HG03565 (cell line): ENCODE results near the gene S100P.
A peak's percentile ranks its signal among the peaks of the same experiment; 100 is the strongest.
"Not testable (repeated sequence)": the region's sequence is repeated elsewhere in the genome, so short reads cannot be mapped to it uniquely, and the experiment has no call there.

Source experiments
- ATAC-seq: cut with Tn5 transposase; IDR thresholded peaks from one replicate; pipeline ENCODE4 v1.9.1; 2021; ENCODE audit warnings: mild to moderate bottlenecking, moderate library complexity; ENCODE audit not compliant: unreplicated experiment

The S100P gene

DNA sequence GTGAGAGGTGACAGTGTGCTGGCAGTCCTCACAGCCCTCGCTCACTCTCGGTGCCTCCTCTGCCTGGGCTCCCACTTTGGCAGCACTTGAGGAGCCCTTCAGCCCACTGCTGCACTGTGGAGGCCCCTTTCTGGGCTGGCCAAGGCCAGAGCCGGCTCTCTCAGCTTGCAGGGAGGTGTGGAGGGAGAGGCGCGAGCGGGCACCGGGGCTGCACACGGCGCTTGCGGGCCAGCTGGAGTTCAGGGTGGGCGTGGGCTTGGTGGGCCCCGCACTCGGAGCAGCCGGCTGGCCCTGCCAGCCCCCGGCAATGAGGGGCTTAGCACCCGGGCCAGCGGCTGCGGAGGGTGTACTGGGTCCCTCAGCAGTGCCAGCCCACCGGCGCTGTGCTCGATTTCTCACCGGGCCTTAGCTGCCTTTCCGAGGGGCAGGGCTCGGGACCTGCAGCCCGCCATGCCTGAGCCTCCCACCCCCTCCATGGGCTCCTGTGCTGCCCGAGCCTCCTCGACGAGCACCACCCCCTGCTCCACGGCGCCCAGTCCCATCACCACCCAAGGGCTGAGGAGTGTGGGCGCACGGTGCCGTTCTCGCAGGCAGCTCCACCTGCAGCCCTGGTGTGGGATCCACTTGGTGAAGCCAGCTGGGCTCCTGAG lies 21.0 kb upstream of the S100P start:
- ATAC-seq, result not testable (repeated sequence)

GRCh38 chr4:6673191-6673659 lies 20.5 kb upstream of the S100P start:
- ATAC-seq, result not testable (repeated sequence)

DNA sequence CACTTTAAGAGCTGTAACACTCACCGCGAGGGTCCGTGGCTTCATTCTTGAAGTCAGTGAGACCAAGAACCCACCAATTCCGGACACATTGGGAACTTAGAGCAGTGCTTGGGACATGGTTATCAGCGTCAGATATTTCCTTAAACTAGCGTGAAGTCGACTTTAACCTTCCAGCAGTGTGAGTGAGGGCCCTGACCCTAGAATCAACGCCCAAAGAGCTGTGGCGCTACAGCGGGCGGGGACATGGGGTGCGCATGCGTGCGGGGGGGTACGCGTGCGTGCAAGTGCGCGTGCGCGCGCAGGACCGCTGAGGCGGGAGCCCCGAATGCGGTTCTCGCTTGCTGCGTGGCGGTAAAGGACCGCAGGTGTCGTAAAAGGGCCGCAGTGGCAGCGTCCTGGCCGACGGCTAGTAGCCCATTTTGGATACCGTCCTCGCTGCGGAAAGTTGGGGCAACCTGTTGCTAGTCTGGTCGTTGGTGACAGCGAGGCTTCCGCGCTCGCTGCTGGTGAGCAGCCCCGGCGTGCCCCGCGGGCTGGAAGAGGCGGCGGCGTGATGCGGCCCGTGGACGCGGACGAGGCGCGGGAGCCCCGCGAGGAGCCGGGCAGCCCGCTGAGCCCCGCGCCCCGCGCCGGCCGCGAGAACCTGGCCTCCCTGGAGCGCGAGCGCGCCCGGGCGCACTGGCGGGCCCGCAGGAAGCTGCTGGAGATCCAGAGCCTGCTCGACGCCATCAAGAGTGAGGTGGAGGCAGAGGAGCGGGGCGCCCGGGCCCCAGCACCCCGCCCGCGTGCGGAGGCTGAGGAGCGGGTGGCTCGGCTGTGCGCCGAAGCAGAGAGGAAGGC lies 19.8 kb upstream of the S100P start:
- peak; percentile 73 for ATAC-seq

DNA sequence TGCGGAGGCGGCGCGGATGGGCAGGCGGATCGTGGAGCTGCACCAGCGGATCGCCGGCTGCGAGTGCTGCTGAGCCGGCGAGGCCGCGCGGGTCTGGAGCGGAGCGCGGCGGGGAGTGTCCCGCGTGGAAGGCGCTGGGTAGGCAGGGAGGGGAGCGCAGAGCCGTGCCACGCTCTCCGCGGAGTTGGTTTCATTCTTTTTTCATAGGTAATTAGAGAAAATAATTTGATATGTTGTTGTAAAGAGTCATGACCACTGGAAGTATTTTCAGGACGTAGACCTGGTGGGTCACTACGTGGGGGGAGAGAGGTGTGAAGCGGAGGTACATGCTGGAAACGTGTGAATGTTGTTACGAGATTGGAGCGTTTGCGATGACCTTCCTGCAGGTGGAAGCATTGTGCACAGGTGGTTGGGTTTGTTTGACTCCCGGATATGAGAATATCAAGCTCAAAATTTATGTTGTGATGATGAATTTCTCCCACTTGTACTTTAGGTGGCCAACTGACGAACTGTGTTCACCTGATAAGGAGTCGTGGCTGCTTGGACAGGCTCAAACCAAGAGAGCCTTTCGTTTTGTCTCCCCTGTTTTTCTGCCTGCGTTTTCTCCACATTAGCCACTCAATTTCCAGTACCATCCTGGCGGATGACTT lies 19.1 kb upstream of the S100P start:
- ATAC-seq, result peak; percentile 35

GRCh38 chr4:6676722-6677558 lies 16.7 kb upstream of the S100P start:
- ATAC-seq, result no peak

DNA sequence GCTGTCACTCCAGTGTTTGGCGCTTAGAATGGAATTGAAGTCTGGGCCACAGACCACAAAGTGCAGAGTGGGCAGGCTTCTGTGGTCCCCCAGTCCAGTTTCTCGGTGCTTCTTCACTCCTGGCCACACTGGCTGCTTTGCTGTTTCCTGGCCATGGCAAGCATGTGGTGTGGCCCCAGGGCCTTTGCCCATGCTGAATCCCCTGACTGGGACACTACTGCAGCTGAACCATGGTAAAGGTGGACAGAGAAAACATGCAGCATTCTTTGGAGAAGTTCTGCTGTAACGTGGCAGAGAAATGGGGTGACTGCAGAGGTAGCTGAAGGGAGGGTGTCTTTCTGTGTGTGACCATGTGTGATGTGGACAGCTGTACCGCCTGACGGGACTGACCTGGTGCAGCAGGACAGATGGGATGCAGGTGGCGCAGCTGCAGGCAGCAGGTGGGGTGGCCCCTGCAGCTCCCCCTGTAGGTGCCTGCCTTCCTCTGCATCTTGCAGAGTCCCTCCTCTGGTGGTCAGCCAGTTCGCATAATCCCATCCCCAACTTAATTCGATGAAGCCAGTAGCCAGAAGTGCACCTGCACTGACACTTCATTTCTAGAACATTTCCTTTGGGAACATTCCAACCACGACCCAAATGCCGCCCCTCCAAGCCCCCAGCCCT lies 13.2 kb upstream of the S100P start:
- no peak for ATAC-seq

DNA sequence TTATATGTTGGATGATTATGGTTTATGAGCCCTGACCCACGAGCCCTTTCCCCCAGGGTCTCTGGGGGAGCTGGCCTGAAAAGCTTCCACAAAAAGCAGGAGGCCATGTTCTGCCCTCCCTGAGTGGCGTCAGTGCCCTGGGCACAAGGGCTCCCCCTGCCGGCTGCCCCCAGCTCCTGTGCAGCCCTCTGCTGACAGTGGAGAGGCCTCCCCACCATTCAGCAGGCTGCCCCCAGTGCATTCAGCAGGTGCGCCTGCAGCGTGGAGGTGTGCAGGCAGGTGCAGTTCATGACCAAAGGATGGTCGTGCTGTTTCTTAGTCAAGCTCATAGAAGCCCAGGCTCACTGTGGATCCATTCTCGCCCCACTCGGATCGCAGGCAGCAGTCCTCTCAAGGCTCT lies 12.5 kb upstream of the S100P start:
- ATAC-seq, result no peak

DNA sequence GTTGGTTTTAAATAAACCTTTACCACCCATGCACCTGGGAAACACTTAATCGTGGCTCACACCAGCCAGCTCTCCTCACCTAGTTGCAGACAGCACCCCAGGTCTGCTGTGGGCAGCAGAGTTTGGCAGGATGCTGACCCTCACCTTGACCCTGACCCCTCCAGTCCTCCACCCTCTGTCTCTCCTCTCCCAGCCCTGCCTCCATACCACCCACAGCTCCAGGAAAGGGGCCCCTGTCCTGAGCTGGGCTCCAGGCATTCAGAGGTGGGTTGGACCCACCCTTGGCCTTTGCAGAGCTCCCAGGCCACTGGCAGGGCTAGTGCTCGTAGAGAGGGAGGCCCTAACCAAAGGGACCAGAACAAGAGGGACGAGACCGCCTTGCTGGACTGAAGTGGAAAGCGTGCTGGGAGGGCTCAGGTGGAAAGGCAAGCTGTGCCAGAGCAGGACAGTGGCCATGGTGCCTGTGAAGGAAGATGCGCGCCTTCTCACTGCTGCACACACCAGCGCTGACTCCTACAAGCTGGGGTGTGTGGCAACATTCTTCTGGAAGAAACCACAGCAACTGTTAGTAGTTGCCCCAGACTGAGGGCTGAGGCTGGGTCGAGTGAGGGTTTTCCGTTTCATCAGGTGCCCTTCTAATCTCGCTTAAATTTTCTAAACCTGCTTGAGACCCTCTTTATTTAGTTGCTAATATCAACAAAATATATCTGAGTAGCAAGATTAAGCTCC lies 10.7 kb upstream of the S100P start:
- ATAC-seq, result no peak

- no peak for ATAC-seq
These were observed 9.0 kb upstream of the S100P start for GRCh38 chr4:6684656-6685055.

DNA sequence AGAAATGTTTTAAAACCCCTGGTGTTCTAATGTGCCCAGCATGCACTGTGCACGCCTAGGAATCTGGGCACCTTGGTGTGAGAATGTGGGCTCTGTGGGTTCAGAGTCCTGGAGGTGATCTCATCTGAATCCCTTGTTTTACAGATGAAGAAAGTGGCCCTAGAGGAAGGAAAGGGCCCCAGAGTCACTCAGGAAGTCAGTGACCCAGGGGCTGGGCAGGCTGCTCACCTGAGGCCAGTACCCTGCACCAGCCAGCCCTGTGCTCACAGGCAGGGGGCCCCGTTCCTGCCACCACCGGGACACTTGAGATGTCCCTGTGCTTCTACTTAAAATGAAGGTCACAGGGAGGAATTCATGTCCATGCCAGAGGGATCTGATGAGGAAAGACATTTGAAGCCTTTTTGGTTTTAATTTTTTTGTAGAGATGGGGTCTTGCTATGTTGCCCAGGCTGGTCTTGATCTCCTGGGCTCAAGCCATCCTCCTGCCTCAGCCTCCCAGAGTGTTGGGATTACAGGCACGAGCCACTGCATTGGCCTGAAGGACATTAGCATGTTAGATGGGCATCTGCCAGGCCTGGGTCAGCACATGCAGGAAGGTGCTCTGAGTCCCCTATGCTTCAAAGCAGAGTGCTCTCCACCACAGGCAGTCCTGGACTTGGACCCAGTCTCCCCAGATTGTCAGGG lies 7.4 kb upstream of the S100P start:
- no peak for ATAC-seq

DNA sequence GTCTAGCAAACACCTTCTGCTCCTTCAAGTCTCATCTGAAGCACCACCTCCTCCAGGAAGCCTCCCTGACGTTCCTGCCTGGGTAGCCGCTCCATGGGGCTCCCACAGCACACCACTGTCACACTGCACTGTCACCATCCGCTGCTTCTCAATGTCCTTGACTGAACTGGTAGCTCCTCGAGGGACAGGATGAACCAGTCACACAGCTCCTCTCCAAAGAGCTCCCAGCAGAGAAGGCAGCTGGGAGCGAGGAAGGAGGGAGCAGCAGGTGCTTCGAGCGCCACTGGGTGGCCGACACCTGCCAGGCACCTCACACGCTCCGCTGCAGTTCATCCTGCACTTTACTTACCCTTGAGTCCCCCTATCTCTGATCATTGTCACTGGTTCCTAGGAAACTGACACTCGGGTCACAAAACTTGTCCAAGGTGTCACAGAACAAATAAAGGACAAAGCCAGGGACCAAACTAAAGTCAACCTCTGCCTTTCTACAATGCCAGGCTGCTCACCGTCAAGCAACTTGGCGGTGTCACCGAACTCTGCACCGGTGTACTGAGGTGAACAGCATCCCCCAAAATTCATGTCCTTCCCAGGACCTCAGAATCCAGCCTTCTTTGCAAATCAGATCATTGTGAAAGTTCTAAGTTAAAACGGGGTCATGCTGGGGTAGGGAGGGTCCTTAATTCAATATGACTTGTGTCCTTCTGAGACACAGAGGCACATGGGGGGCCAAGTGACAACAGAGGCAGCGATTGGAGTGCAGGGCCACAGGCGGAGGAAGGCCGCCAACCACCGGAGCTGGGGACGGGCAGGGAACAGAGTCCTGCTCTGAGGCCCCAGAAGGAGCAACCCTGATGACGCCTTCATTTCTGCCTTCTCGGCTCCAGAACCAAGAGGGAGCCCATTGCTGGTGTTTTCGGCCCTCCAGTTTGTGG lies 5.5 kb upstream of the S100P start:
- ATAC-seq, result no peak

GRCh38 chr4:6688879-6689505 lies 4.7 kb upstream of the S100P start:
- peak; percentile 69 for ATAC-seq

DNA sequence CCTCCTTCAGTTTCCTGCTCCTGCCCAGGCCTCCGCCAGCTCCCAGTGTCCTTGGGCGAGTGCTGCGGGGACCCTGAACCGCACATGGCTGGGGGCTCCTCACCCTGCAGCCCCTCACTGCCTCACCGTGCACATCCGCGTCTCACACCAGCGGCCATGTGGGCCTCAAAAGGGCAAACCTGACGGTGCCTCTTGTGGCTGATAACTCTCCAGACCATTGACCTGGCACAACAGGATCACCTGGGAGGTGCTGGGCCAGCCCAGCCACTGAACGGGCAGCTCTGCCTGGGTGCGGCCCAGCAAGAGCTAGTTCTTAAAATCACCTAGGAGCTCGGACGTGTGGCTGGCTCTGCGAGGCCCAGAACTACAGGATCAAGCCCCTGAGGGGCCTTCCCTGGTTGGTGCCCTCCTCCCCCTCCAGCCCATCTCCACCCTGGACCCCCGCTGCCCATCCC lies 4.1 kb upstream of the S100P start:
- ATAC-seq, result no peak

- ATAC-seq, result no peak
These were observed 1.3 kb upstream of the S100P start for GRCh38 chr4:6692379-6692778.

DNA sequence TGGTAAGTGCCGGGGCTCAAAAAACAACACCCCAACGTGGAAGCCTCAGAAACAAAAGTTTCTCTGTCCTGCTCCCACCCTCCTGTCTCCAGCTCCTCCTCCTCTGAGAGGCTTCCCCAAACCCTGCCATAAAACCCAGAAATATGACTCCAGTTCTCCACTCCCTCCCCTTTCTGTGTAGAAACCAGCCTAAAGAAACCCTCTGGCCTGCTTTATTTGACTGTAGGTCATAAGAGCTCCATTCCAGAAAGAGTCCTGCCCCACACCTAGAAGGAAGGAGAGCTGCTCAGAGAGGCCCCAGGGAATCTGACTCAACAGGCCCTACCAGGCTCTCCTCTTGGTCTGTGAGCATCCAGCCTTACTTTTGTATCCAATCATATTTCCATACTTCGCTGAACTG lies 872 bp upstream of the S100P start:
- ATAC-seq, result no peak

DNA sequence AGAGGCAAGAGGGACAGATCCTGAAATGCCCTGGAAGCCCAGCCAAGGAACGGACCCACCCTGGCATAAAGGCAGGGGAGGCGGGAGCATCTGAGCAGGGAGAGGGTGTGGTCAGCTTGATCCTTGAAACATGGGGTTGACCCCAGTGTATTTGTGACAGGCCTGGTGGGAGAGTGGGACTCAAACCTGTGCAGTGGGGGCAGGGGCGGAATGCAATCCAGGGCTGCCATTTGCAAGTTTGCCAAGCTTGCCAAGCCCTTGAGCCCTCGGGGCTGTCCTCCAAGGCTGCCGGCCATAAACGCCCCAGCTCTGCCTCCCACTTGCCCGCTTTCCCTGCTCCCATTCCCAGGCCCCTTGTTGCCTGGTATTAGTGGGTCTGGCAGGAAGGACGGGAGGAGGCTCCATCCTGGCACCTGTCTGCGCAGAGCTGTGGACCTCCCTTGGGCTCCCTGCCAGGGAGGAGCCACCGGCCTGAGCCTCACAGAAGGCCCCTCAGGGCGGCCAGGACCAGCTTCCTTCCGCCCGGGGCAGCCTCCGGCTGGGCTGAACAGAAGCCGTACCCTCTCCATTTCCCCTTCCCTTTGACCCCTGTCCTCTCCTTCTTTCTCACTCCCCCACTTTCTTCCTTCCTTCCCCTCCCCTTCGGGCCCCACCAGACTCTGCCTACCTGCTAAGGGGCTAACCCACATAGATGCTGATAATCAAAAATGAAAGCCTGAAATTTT lies 661 bp downstream of the S100P start:
- no peak for ATAC-seq
